ENCODE data around the gene MTFR1L. TPM values are rescaled to one million over a fixed set of nuclear protein-coding genes. Genes with fewer than 3 reads are reported as not detected.

Gene MTFR1L
- total RNA-seq, 1 donor from 2014 or later: 44.6 TPM

DNA sequence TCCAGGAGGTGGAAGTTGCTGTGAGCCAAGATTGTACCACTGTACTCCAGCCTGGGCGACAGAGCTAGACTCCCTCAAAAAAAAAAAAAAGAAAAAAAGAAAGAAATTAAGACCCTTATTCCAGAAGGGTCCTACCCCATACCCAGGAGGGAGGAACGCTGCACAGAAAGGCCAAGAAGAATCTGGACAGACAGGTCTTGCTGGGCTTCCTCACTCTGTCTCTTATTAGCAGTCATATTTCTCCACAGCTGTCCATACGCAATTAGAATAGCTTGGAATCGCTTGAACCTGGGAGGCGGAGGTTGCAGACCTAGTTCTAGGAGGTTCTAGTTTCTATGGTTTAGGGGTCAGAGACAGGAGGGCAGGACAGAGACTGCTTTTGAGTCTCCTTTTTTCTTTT lies 58.9 kb downstream of the MTFR1L start:
- no peak for TF ChIP-seq EZH2 (IDR thresholded peaks at IDR 0.05; ENCODE audit: insufficient read depth, low read length)
- Histone ChIP-seq H3K36me3 (ENCODE audit: insufficient read depth, low read length) (no peaks in the 10 kb centered on the region), H3K4me3 (ENCODE audit: insufficient read depth, low read depth, low read length) (no peak overlapping the region), H3K27me3 (ENCODE audit: insufficient read depth, low read length) (no peaks in the 10 kb centered on the region), H3K4me2 (ENCODE audit: low read length) (no peak overlapping the region), H3K9me3 (ENCODE audit: insufficient read depth, low read depth, low read length) (no peaks in the 10 kb centered on the region), H3K9ac (ENCODE audit: low read length) (no peak overlapping the region), H2AFZ (ENCODE audit: low read depth, low read length) (no peak overlapping the region), H4K20me1 (ENCODE audit: insufficient read depth, low read length) (no peaks in the 10 kb centered on the region), H3K4me1 (ENCODE audit: insufficient read depth, low read length) (peaks cover 16% of the 10 kb centered on the region), H3K27ac (ENCODE audit: low read depth, low read length) (no peak overlapping the region), H3K79me2 (ENCODE audit: insufficient read depth, low read length) (peaks cover 11% of the 10 kb centered on the region)
- no peak overlapping the region for H3K27ac Mint-ChIP-seq (ENCODE audit: unreplicated experiment)
- peaks cover 16% of the 10 kb centered on the region for H3K27me3 Mint-ChIP-seq (ENCODE audit: low read depth, unreplicated experiment)
- no peak for DNase-seq (ENCODE audit: low read depth)
- no peaks in the 10 kb centered on the region for H3K4me1 Mint-ChIP-seq (ENCODE audit: low read depth, unreplicated experiment)
- H3K36me3 Mint-ChIP-seq (ENCODE audit: low read depth, unreplicated experiment): no peaks in the 10 kb centered on the region
- no peaks in the 10 kb centered on the region for H3K9me3 Mint-ChIP-seq (ENCODE audit: unreplicated experiment)
- H3K4me3 Mint-ChIP-seq (ENCODE audit: unreplicated experiment): no peak overlapping the region
- FAIRE-seq: no peak

- H3K9me3 Mint-ChIP-seq (ENCODE audit: unreplicated experiment): no peaks in the 10 kb centered on the region
- peaks cover 3% of the 10 kb centered on the region for H3K79me2 ChIP-seq (ENCODE audit: insufficient read depth, low read length)
- TF ChIP-seq CTCF (IDR thresholded peaks at IDR 0.05; ENCODE audit: insufficient read depth, low read depth, low read length) (no peak), EZH2 (IDR thresholded peaks at IDR 0.05; ENCODE audit: insufficient read depth, low read length) (no peak)
- no peaks in the 10 kb centered on the region for H3K27me3 ChIP-seq (ENCODE audit: insufficient read depth, low read length)
- no peaks in the 10 kb centered on the region for H3K36me3 ChIP-seq (ENCODE audit: insufficient read depth, low read length)
- no peaks in the 10 kb centered on the region for H3K4me1 Mint-ChIP-seq (ENCODE audit: low read depth, unreplicated experiment)
- no peak overlapping the region for H3K4me2 ChIP-seq (ENCODE audit: low read length)
- H3K4me3 ChIP-seq (ENCODE audit: insufficient read depth, low read depth, low read length): no peak overlapping the region
- no peak overlapping the region for H3K9ac ChIP-seq (ENCODE audit: low read length)
- DNase-seq (ENCODE audit: low read depth) (no peak), FAIRE-seq (no peak)
- no peak overlapping the region for H3K4me3 Mint-ChIP-seq (ENCODE audit: unreplicated experiment)
- no peak overlapping the region for H3K27ac ChIP-seq (ENCODE audit: low read depth, low read length)
- no peaks in the 10 kb centered on the region for H4K20me1 ChIP-seq (ENCODE audit: insufficient read depth, low read length)
- peaks cover 2% of the 10 kb centered on the region for H3K36me3 Mint-ChIP-seq (ENCODE audit: low read depth, unreplicated experiment)
- H3K27ac Mint-ChIP-seq (ENCODE audit: unreplicated experiment): no peak overlapping the region
- H2AFZ ChIP-seq (ENCODE audit: low read depth, low read length): no peak overlapping the region
- H3K4me1 ChIP-seq (ENCODE audit: insufficient read depth, low read length): peaks cover 11% of the 10 kb centered on the region
- H3K27me3 Mint-ChIP-seq (ENCODE audit: low read depth, unreplicated experiment): peaks cover 16% of the 10 kb centered on the region
- H3K9me3 ChIP-seq (ENCODE audit: insufficient read depth, low read depth, low read length): no peaks in the 10 kb centered on the region
These were observed 59.9 kb downstream of the MTFR1L start for GRCh38 chr1:25879675-25880074.

- Histone ChIP-seq H3K36me3 (ENCODE audit: insufficient read depth, low read length) (no peaks in the 10 kb centered on the region), H3K4me2 (ENCODE audit: low read length) (no peak overlapping the region), H3K27ac (ENCODE audit: low read depth, low read length) (no peak overlapping the region), H3K9me3 (ENCODE audit: insufficient read depth, low read depth, low read length) (no peaks in the 10 kb centered on the region), H4K20me1 (ENCODE audit: insufficient read depth, low read length) (no peaks in the 10 kb centered on the region), H3K4me1 (ENCODE audit: insufficient read depth, low read length) (peaks cover 5% of the 10 kb centered on the region), H2AFZ (ENCODE audit: low read depth, low read length) (no peak overlapping the region), H3K79me2 (ENCODE audit: insufficient read depth, low read length) (no peaks in the 10 kb centered on the region), H3K27me3 (ENCODE audit: insufficient read depth, low read length) (no peaks in the 10 kb centered on the region), H3K4me3 (ENCODE audit: insufficient read depth, low read depth, low read length) (no peak overlapping the region), H3K9ac (ENCODE audit: low read length) (no peak overlapping the region)
- TF ChIP-seq EZH2 (IDR thresholded peaks at IDR 0.05; ENCODE audit: insufficient read depth, low read length) (no peak), CTCF (IDR thresholded peaks at IDR 0.05; ENCODE audit: insufficient read depth, low read depth, low read length) (no peak)
- no peaks in the 10 kb centered on the region for H3K9me3 Mint-ChIP-seq (ENCODE audit: unreplicated experiment)
- H3K4me1 Mint-ChIP-seq (ENCODE audit: low read depth, unreplicated experiment): no peaks in the 10 kb centered on the region
- DNase-seq (ENCODE audit: low read depth) (no peak), FAIRE-seq (no peak)
- no peak overlapping the region for H3K4me3 Mint-ChIP-seq (ENCODE audit: unreplicated experiment)
- H3K36me3 Mint-ChIP-seq (ENCODE audit: low read depth, unreplicated experiment): peaks cover 2% of the 10 kb centered on the region
- H3K27me3 Mint-ChIP-seq (ENCODE audit: low read depth, unreplicated experiment): peaks cover 16% of the 10 kb centered on the region
- H3K27ac Mint-ChIP-seq (ENCODE audit: unreplicated experiment): no peak overlapping the region
These were observed 60.8 kb downstream of the MTFR1L start for GRCh38 chr1:25880518-25880917.
